Astrocyte (in vitro differentiated cells and primary cell): ENCODE data around the gene ITGA1. TPM values are rescaled to one million over a fixed set of nuclear protein-coding genes. Genes with fewer than 3 reads are reported as not detected.
A peak's percentile ranks its signal among the peaks of the same experiment; 100 is the strongest.

Source experiments
- DNase-seq: peaks from one replicate; pipeline ENCODE4 v3.0.0-alpha.2; 2010; ENCODE audit warnings: low read depth
- FAIRE-seq: peaks from 2 replicates; lab custom pipeline; 2011; peaks lifted over from hg19 to GRCh38; lab: Jason Lieb, UNC
- H2AFZ ChIP-seq: 2 replicates; pipeline ENCODE4 v1.6.0; 2012; ENCODE audit warnings: low read depth, low read length, inconsistent platforms
- H3K27ac ChIP-seq: 2 replicates; pipeline ENCODE4 v1.5.1; 2011; ENCODE audit warnings: low read depth, low read length, inconsistent platforms
- H3K27me3 ChIP-seq: 2 replicates; pipeline ENCODE4 v1.6.0; 2011; ENCODE audit warnings: low read length, inconsistent platforms; ENCODE audit not compliant: insufficient read depth
- H3K36me3 ChIP-seq: 2 replicates; pipeline ENCODE4 v1.5.1; 2011; ENCODE audit warnings: low read length, inconsistent platforms; ENCODE audit not compliant: insufficient read depth
- H3K4me1 ChIP-seq: 2 replicates; pipeline ENCODE4 v1.5.1; 2011; ENCODE audit warnings: low read length, inconsistent platforms; ENCODE audit not compliant: insufficient read depth
- H3K4me2 ChIP-seq: 2 replicates; pipeline ENCODE4 v1.6.0; 2012; ENCODE audit warnings: low read length, inconsistent platforms
- H3K4me3 ChIP-seq: 2 replicates; pipeline ENCODE4 v1.5.1; 2011; ENCODE audit warnings: low read depth, mild to moderate bottlenecking, low read length, inconsistent platforms; ENCODE audit not compliant: insufficient read depth
- H3K79me2 ChIP-seq: 2 replicates; pipeline ENCODE4 v1.6.0; 2012; ENCODE audit warnings: mild to moderate bottlenecking, low read length, inconsistent platforms; ENCODE audit not compliant: insufficient read depth
- H3K9ac ChIP-seq: 2 replicates; pipeline ENCODE4 v1.6.0; 2012; ENCODE audit warnings: mild to moderate bottlenecking, low read length, inconsistent platforms
- H3K9me3 ChIP-seq: 2 replicates; pipeline ENCODE4 v1.5.1; 2012; ENCODE audit warnings: low read depth, mild to moderate bottlenecking, low read length, inconsistent platforms; ENCODE audit not compliant: insufficient read depth
- H4K20me1 ChIP-seq: 2 replicates; pipeline ENCODE4 v1.6.0; 2012; ENCODE audit warnings: low read length, inconsistent platforms; ENCODE audit not compliant: insufficient read depth
- H3K27ac Mint-ChIP-seq: one replicate; pipeline ENCODE4 v1.8.0; 2021; ENCODE audit warnings: mild to moderate bottlenecking, mixed read lengths; ENCODE audit not compliant: unreplicated experiment
- H3K27me3 Mint-ChIP-seq: one replicate; pipeline ENCODE4 v1.8.0; 2021; ENCODE audit warnings: low read depth, mixed read lengths; ENCODE audit not compliant: unreplicated experiment
- H3K36me3 Mint-ChIP-seq: one replicate; pipeline ENCODE4 v1.8.0; 2021; ENCODE audit warnings: low read depth, mixed read lengths; ENCODE audit not compliant: unreplicated experiment
- H3K4me1 Mint-ChIP-seq: one replicate; pipeline ENCODE4 v1.8.0; 2021; ENCODE audit warnings: low read depth, mixed read lengths; ENCODE audit not compliant: unreplicated experiment
- H3K4me3 Mint-ChIP-seq: one replicate; pipeline ENCODE4 v1.8.0; 2021; ENCODE audit warnings: mild to moderate bottlenecking, moderate library complexity, mixed read lengths; ENCODE audit not compliant: unreplicated experiment
- H3K9me3 Mint-ChIP-seq: one replicate; pipeline ENCODE4 v1.8.0; 2021; ENCODE audit warnings: mild to moderate bottlenecking, mixed read lengths; ENCODE audit not compliant: unreplicated experiment
- CTCF ChIP-seq: IDR thresholded peaks from 2 replicates; pipeline ENCODE4 v1.5.1; 2011; ENCODE audit warnings: low read depth, mild to moderate bottlenecking, inconsistent platforms, low read length, moderate library complexity; ENCODE audit not compliant: insufficient read depth
- EZH2 ChIP-seq: IDR thresholded peaks from 2 replicates; pipeline ENCODE4 v1.6.1; 2012; ENCODE audit warnings: mild to moderate bottlenecking, low read length, inconsistent platforms; ENCODE audit not compliant: insufficient read depth
- total RNA-seq: library from RNA; stranded (reverse); gene quantifications from 2 replicates; pipeline ENCODE4 v1.2.1, GENCODE V29; 2021

Gene ITGA1
- total RNA-seq, 1 donor from 2014 or later, result 73.7 TPM

- Histone ChIP-seq H3K9ac (no peak overlapping the region), H3K79me2 (no peaks in the 10 kb centered on the region), H3K4me2 (no peak overlapping the region), H4K20me1 (no peaks in the 10 kb centered on the region), H2AFZ (no peak overlapping the region), H3K27ac (no peak overlapping the region), H3K4me1 (peaks cover 5% of the 10 kb centered on the region), H3K27me3 (no peaks in the 10 kb centered on the region), H3K4me3 (no peak overlapping the region), H3K9me3 (no peaks in the 10 kb centered on the region), H3K36me3 (no peaks in the 10 kb centered on the region)
- Mint-ChIP-seq H3K4me3 (no peak overlapping the region), H3K9me3 (no peaks in the 10 kb centered on the region), H3K4me1 (peaks cover 8% of the 10 kb centered on the region), H3K36me3 (peaks cover 4% of the 10 kb centered on the region), H3K27ac (no peak overlapping the region), H3K27me3 (no peaks in the 10 kb centered on the region)
- DNase-seq (no peak), FAIRE-seq (no peak)
- TF ChIP-seq EZH2 (no peak), CTCF (no peak)
These were observed 155.6 kb downstream of the ITGA1 start for GRCh38 chr5:52943285-52943684.

GRCh38 chr5:52943808-52944207 lies 156.1 kb downstream of the ITGA1 start:
- no peak overlapping the region for H3K9ac ChIP-seq
- peaks cover 12% of the 10 kb centered on the region for H3K4me1 Mint-ChIP-seq
- H3K79me2 ChIP-seq, result no peaks in the 10 kb centered on the region
- peaks cover 10% of the 10 kb centered on the region for H3K4me1 ChIP-seq
- TF ChIP-seq CTCF (no peak), EZH2 (no peak)
- H3K27me3 ChIP-seq, result no peaks in the 10 kb centered on the region
- no peaks in the 10 kb centered on the region for H3K9me3 Mint-ChIP-seq
- no peaks in the 10 kb centered on the region for H4K20me1 ChIP-seq
- no peak overlapping the region for H3K4me3 Mint-ChIP-seq
- H3K27me3 Mint-ChIP-seq, result no peaks in the 10 kb centered on the region
- FAIRE-seq (no peak), DNase-seq (no peak)
- H3K9me3 ChIP-seq, result no peaks in the 10 kb centered on the region
- peaks cover 4% of the 10 kb centered on the region for H3K36me3 Mint-ChIP-seq
- H3K27ac ChIP-seq, result no peak overlapping the region
- no peak overlapping the region for H3K27ac Mint-ChIP-seq
- H3K4me2 ChIP-seq, result no peak overlapping the region
- no peaks in the 10 kb centered on the region for H3K36me3 ChIP-seq
- H2AFZ ChIP-seq, result no peak overlapping the region
- H3K4me3 ChIP-seq, result no peak overlapping the region

- H3K36me3 ChIP-seq, result no peaks in the 10 kb centered on the region
- no peaks in the 10 kb centered on the region for H4K20me1 ChIP-seq
- H3K4me3 ChIP-seq, result peak overlapping the region; percentile 31
- H2AFZ ChIP-seq, result peak overlapping the region; percentile 6
- peak overlapping the region; percentile 67 for H3K4me2 ChIP-seq
- H3K27me3 Mint-ChIP-seq, result no peaks in the 10 kb centered on the region
- no peaks in the 10 kb centered on the region for H3K9me3 Mint-ChIP-seq
- no peaks in the 10 kb centered on the region for H3K79me2 ChIP-seq
- H3K4me1 ChIP-seq, result peaks cover 14% of the 10 kb centered on the region
- no peaks in the 10 kb centered on the region for H3K9me3 ChIP-seq
- H3K27me3 ChIP-seq, result no peaks in the 10 kb centered on the region
- H3K4me3 Mint-ChIP-seq, result no peak overlapping the region
- H3K4me1 Mint-ChIP-seq, result peaks cover 22% of the 10 kb centered on the region
- peaks cover 4% of the 10 kb centered on the region for H3K36me3 Mint-ChIP-seq
- H3K27ac Mint-ChIP-seq, result no peak overlapping the region
- H3K27ac ChIP-seq, result no peak overlapping the region
- FAIRE-seq (peak; percentile 37), DNase-seq (no peak)
- peak overlapping the region; percentile 47 for H3K9ac ChIP-seq
- TF ChIP-seq CTCF (no peak), EZH2 (no peak)
These were observed 157.3 kb downstream of the ITGA1 start for GRCh38 chr5:52945040-52945439.
